Ishikawa (cell line): ENCODE results near the gene TUBB3.

Source experiments
- CEBPB ChIP-seq: IDR thresholded peaks from 2 replicates; pipeline ENCODE4 v1.6.1; 2012
- CREB1 ChIP-seq: IDR thresholded peaks from 2 replicates; pipeline ENCODE4 v1.6.1; 2012; ENCODE audit warnings: low read depth
- EGR1 ChIP-seq: IDR thresholded peaks from 2 replicates; pipeline ENCODE4 v1.6.1; 2012
- EP300 ChIP-seq: IDR thresholded peaks from 2 replicates; pipeline ENCODE4 v1.6.1; 2012; ENCODE audit warnings: borderline replicate concordance
- FOXM1 ChIP-seq: IDR thresholded peaks from 2 replicates; pipeline ENCODE4 v1.6.1; 2012; ENCODE audit warnings: low read depth, borderline replicate concordance
- NFIC ChIP-seq: IDR thresholded peaks from 2 replicates; pipeline ENCODE4 v1.6.1; 2012
- RAD21 ChIP-seq: IDR thresholded peaks from 2 replicates; pipeline ENCODE4 v1.6.1; 2012; ENCODE audit warnings: low read depth
- TAF1 ChIP-seq: IDR thresholded peaks from 2 replicates; pipeline ENCODE4 v1.6.1; 2012; ENCODE audit warnings: low read depth, mild to moderate bottlenecking
- TCF12 ChIP-seq: IDR thresholded peaks from 2 replicates; pipeline ENCODE4 v1.6.1; 2012; ENCODE audit warnings: low read depth
- TEAD4 ChIP-seq: IDR thresholded peaks from 2 replicates; pipeline ENCODE4 v1.6.1; 2012
- YY1 ChIP-seq: IDR thresholded peaks from 2 replicates; pipeline ENCODE4 v1.6.1; 2012; ENCODE audit warnings: low read depth
- ZBTB7A ChIP-seq: IDR thresholded peaks from 2 replicates; pipeline ENCODE4 v1.6.1; 2012; ENCODE audit warnings: low read depth
- TF ChIP-seq, protein P1 (sequence below): IDR thresholded peaks from 2 replicates; pipeline ENCODE4 v1.6.1; 2012
- TF ChIP-seq, protein P2 (sequence below): IDR thresholded peaks from 2 replicates; pipeline ENCODE4 v1.6.1; 2012
- TF ChIP-seq, protein P3 (sequence below): IDR thresholded peaks from 2 replicates; pipeline ENCODE4 v1.6.1; 2012; ENCODE audit warnings: low read depth, mild to moderate bottlenecking

Gene TUBB3

DNA sequence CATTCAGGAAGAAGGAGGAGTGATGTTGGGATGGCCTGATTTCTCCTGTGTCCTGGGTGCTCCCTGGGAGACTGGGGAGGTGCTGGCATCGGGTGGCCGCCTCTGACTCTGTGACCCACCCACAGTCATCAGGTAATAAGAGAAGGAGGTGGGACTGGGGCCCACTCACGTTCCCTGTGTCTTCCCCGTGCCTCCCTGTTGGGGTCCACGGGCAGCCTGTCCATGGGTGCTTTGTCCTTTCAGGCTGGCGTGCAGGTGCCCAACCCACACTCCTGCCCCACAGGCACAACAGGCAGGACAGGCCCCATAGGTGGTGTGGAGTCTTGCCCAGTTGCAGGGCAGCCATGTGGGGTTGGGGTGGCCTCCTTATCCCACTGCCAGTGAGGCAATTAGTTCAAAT lies 29.4 kb downstream of the TUBB3 start:
- no peak for TF ChIP-seq TAF1
- TF ChIP-seq FOXM1 = no peak

DNA sequence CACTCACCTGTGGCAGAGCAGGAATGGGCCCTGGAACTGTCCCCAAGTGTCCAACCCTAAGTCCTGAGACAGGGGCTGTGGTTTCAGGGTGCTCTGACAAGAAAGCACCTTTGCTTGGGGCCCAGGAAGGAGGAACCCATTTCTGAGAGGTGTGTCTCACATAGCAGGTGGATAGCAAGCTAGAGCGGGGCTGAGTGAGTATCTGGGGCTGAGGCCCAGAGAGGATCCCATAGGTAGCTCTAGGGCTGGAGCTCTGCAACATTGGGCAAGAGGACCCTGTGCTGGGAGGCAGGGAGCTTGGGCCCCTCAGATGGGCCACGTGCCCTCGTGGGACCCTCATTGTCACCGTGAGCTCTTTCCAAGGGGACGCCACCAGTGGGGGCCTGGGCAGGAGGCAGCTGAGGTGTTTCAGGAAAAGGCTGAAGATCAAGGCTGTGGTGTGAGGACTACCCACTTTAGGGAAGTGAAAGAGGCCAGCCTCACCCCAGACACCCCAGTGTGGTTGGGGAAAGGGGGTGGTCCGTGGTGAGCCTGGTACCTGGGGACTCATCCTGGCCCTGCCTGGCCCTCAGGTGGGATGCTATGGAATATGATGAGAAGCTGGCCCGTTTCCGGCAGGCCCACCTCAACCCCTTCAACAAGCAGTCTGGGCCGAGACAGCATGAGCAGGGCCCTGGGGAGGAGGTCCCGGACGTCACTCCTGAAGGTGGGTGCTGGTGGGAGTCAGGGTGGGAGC lies 30.7 kb downstream of the TUBB3 start:
- TF ChIP-seq TCF12 (no peak), TEAD4 (no peak), YY1 (no peak), ZBTB7A (no peak), RAD21 (no peak), TAF1 (no peak), EP300 (no peak), CREB1 (no peak), CEBPB (no peak)
- TF ChIP-seq, protein P1, sequence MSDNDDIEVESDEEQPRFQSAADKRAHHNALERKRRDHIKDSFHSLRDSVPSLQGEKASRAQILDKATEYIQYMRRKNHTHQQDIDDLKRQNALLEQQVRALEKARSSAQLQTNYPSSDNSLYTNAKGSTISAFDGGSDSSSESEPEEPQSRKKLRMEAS = no peak
- TF ChIP-seq, protein P2, sequence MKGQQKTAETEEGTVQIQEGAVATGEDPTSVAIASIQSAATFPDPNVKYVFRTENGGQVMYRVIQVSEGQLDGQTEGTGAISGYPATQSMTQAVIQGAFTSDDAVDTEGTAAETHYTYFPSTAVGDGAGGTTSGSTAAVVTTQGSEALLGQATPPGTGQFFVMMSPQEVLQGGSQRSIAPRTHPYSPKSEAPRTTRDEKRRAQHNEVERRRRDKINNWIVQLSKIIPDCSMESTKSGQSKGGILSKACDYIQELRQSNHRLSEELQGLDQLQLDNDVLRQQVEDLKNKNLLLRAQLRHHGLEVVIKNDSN = no peak
- TF ChIP-seq, protein P3, sequence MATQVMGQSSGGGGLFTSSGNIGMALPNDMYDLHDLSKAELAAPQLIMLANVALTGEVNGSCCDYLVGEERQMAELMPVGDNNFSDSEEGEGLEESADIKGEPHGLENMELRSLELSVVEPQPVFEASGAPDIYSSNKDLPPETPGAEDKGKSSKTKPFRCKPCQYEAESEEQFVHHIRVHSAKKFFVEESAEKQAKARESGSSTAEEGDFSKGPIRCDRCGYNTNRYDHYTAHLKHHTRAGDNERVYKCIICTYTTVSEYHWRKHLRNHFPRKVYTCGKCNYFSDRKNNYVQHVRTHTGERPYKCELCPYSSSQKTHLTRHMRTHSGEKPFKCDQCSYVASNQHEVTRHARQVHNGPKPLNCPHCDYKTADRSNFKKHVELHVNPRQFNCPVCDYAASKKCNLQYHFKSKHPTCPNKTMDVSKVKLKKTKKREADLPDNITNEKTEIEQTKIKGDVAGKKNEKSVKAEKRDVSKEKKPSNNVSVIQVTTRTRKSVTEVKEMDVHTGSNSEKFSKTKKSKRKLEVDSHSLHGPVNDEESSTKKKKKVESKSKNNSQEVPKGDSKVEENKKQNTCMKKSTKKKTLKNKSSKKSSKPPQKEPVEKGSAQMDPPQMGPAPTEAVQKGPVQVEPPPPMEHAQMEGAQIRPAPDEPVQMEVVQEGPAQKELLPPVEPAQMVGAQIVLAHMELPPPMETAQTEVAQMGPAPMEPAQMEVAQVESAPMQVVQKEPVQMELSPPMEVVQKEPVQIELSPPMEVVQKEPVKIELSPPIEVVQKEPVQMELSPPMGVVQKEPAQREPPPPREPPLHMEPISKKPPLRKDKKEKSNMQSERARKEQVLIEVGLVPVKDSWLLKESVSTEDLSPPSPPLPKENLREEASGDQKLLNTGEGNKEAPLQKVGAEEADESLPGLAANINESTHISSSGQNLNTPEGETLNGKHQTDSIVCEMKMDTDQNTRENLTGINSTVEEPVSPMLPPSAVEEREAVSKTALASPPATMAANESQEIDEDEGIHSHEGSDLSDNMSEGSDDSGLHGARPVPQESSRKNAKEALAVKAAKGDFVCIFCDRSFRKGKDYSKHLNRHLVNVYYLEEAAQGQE = no peak

DNA sequence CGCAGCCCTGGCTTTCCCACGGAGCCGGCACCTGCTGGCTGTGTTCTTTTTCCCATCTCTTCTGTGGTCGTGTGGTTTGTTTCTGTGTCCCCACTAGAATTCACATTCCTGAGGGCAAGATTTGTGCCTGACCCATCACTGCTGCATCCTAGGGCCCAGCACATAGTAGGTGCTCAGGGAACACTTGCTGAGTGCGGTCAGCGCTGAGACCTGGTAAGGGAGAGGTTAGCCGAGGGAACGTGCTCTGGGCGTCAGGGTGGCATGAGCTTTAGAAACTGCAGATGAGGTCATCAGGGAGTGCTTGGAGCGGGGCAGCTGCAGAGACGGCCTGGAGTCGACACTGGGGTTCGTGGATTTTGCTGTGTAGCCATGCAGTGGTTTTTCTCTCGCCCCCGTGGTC lies 31.3 kb downstream of the TUBB3 start:
- TF ChIP-seq TCF12 = no peak

DNA sequence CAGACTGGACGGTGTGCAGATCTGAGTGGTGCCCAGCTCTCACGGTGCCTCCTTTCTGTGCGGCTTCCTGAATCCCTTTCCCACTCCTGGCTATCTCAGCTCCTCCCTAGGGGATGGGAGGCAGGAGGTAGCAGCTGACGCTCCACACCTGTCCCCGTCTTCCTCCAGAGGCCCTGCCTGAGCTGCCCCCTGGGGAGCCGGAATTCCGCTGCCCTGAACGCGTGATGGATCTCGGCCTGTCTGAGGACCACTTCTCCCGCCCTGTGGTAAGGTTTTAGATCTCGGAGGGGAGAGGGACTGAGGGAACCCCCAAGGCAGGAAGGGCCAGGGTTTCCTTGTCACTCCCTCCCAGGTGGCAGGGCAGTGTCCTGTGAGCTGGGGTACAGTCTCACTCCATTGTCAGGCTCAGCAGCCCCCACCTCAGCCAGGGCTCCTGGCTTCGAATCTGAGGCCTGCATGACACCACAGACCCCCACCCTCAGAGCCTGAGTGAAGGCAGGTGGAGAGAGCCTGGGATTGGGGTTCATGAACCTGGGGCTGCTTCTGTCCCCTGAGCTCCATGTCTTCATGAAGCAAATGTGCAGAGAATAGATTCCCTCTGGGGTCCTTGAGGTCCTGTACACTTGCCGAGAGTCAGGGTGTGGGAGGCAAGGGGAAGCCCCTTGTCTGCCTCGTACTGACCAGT lies 32.0 kb downstream of the TUBB3 start:
- no peak for TF ChIP-seq TCF12
- TF ChIP-seq NFIC = no peak
- TF ChIP-seq CREB1 = no peak
- no peak for TF ChIP-seq RAD21

DNA sequence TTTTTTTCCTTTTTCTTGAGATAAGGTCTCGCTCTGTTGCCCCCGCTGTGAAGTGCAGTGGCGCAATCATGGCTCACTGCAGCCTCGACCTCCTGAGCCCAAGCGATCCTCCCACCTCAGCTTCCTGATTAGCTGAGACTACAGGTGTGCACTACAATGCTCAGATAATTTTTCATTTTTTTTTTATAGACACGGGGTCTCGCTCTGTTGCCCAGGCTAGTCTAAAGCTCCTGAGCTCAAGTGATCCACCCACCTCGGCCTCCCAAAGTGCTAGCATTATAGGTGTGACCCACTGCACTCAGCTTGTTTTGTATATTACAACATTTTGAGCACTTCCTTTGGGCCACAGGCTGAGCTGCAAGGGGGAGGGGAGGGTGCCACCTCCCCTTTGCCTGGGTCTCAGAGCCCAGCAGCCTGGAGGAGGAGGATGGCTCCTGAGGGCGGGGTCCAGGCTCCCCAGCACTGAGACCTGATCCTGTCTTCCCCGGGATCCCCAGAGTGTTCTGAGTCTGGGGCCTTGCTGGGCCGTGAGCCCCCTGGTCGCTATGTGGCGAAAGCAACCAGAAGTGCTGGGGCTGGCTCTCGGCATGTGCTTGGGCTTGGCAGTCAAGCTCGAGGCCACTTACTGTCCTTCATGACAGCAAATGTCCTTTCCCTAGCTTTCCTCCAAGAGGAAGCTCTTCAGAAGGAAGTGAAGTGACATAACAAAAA lies 33.5 kb downstream of the TUBB3 start:
- TF ChIP-seq CREB1 (no peak), EP300 (no peak)

DNA sequence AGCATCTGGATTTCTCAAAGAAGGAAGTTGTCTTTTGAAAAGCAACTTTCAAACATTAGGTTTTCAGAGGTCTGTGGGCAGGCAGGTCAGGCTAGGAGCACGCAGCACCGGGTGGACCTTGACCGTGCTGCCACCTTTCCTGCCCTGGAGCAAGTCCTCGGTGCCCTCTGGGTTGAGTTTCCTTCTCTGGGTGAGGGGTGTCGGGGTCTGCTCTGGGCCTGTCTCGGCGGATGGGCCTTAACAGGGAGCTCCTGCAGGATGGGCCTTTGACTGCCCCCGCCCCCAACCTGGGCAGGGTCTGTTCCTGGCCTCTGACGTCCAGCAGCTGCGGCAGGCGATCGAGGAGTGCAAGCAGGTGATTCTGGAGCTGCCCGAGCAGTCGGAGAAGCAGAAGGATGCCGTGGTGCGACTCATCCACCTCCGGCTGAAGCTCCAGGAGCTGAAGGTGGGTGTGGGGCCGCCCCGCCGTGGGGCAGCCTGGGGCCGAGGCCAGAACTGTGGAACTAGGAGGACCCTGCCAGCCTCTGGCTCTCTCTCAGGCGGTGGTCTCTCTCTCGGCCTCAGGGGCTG lies 34.2 kb downstream of the TUBB3 start:
- TF ChIP-seq, protein P2 = no peak
- TF ChIP-seq ZBTB7A (no peak), CEBPB (no peak), TCF12 (no peak), YY1 (no peak), TEAD4 (no peak), FOXM1 (no peak), CREB1 (no peak), NFIC (no peak), EGR1 (no peak), TAF1 (no peak), RAD21 (no peak), EP300 (no peak)
- TF ChIP-seq, protein P1 = no peak
- TF ChIP-seq, protein P3 = no peak
